Measurements from ENCODE around the gene ECHDC1.
"Not testable (repeated sequence)": the region's sequence is repeated elsewhere in the genome, so short reads cannot be mapped to it uniquely, and the experiment has no call there.

ECHDC1 gene

DNA sequence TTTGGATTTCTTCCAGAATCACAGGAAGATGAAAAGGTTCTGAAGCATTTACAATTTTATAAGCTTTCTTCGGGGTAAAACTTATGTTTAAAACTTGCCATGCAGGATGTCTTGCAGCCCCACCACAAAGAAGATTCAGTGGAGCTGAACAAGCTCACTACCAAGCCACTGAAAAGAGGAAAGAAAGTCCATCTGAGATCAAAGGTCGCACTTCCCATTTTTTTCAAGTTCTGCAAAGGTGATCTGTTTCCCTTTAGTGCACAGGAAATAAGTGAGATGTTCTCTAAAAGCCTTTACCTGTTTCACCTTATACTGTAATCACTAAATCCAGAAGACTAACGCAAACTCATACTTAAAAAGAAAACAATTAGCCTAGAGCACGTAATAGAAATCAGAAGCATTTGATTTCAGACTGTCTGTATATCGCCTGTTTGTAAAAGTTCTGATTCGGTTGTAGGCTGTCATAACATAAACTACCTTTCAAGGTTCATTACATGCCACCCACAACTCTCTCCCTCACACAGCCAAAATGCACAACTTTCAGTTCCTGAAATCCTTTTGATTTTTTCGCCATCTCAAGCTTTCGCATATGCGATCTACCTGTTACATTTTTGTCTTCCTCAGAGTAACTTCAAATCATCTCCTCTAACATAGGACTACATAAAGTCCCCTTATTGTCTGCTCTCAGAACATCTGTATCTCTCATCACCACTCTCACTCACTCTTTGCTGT lies 1.8 kb downstream of the ECHDC1 start:
- no peak for DNase-seq

DNA sequence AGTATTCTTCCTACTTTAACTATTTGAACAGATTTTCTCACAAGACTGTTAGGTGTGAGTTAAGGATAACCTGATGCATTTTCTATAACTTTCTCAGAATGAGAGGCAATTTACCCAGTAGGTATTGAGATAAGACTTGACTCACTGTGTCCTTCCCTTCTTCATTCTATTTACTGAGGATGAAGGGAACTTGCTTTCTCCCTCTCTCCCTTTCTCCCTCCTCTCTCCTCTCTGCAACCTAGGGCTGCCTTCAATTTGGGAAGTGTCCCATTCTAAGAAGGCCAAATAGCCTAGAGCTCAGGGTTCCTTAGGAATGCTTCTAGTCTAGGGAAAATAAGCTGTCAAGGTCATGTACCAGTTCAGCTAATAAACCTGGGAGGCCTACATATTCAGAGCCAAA lies 3.2 kb downstream of the ECHDC1 start:
- no peak for DNase-seq

DNA sequence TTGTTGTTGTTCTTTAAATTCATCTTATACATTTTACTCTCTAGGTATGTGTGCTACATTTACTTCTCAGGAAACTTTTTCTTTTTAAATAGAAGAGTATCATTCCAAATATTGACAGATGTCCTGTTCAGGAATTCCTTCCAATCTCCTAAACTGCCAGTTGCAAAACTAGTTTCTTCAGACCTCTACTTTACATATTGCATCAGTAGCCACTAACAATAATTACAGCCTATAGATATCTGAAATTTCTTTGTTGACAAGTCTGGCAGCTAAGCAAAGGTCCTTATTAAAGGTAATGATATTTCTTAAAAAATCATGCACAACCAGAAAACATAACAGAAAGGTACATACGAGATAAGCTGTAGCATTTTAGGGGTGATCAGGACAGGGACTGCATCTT lies 4.5 kb downstream of the ECHDC1 start:
- no peak for DNase-seq

DNA sequence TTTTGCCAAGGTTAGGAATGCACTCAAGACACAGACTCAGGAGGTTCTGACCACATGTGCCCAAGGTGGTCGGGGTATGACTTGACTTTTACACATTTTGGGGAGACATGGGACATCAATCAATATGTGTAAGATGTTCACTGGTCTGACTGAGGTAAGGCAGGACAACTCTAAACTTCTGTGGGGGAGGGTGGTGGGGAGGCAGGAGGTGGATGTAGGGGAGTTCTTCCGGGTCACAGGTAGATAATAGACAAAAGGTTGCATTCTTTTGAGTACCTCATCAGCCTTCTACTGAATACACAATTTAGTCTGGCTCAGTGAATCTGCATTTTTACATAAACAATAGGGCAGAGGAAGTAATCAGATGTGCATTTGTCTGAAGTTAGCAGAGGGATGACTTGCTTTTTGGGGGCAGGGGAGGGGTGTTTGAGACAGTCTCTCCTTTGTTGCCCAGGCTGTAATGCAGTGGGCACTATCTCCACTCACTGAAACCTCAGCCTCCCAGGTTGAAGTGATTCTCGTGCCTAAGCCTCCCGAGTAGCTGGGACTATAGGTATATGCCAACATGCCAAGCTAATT lies 10.9 kb downstream of the ECHDC1 start:
- DNase-seq, result no peak

DNA sequence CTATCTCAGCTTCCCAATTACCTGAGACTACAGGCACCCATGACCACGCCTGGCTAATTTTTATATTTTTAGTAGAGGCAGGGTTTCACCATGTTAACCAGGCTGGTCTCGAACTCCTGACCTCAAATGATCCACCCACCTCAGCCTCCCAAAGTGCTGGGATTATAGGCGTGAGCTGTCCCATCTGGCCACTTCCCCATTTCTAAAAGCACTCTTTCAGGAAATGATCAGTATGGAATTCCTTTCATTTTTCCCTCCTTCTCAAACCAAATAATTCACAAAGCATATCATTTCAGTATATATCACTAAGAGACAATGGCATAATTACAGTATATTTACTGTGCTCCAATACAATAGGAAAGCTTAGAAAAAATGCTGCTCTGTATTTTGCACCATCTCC lies 12.2 kb downstream of the ECHDC1 start:
- not testable (repeated sequence) for DNase-seq

DNA sequence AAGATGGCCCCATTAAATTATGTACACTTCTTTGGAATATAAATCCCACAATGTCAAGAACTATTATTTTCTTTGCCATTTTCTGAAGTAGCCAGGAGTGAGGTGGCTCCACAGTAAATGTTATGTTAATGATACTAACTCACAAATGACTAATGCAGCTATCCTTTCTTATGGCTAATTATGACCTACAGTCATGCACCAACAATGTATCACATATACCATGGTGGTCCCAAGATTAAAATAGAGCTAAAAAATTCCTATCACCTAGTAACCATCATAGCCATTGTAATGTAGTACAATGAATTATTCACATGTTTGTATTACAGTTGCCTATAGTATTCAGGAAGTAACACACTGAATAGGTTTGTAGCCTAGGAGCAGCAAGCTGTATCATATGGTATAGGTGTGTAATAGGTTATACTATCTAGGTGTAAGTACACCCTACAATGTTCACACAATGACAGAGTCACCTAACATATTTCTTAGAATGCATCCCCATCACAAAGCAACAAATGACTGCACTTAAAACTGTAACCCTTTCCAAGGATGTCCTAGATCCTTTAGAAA lies 15.3 kb downstream of the ECHDC1 start:
- no peak for DNase-seq

DNA sequence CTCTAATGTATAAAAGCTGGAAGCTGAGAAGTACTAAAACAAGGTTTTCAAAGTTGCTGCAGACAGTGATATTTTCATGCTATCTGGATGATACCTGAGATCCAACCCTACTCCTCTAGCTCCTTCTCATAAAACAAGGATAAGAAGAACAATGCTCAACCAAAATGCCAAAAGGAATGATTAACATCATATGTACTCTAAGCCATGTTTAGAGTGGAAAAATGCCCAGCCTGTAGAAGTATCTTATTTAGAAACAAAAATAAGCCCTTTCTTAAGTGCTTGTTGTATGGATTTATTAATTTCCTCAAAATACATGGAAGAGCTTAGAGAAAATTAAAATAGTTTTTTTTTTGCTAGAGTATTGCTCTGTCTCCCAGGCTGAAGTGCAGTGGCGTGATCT lies 23.7 kb downstream of the ECHDC1 start:
- DNase-seq, result no peak

DNA sequence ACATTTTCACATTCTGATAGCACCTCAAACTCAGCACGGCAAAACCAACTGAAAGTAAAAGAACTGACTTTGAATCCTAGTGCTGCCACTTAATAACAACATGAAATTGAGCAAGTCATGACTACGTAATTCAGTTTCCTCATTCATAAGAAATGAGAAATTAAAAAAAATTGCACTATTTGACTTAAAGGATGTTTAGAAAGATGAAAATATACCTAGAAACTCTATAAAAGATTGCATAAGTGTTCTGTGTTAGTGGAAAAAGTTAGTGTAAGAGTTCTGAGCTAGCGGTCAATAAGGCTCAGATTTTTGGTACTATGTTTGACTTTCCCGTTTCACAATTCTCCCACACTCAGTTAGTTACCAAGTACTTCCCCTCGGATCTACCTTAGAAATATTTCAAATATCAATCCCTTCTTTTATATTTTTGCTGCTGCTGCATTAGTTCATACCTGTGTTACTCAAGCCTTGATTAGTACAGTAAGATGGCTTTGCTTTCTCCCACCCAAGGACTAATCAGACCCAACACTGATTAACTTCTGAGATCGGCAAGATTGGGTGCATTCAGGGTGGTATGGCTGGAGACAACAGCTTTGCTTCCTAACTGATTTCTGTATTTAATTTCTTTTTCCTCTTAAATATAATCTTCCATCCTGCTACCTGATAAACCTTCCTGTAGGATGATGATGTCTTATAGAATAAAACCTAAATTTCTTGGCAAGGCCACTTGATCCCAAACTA lies 25.9 kb downstream of the ECHDC1 start:
- DNase-seq, result no peak

DNA sequence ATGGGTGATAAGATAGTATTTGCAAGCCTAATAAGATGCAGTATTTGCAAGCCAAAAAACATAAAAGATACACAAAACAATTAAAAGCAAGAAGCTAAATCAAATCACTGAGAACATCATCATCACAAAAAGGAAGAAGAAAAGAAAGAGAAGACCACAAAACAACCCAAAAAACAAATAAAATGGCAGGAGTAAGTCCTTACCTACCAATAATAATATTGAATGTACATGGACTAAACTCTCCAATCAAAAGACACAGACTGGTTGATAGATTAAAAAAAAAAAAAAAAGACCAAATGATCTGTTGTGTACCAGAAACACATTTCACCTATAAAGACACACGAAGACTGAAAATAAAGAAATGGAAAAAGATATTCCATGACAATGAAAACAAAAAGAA lies 37.7 kb downstream of the ECHDC1 start:
- DNase-seq, result no peak

DNA sequence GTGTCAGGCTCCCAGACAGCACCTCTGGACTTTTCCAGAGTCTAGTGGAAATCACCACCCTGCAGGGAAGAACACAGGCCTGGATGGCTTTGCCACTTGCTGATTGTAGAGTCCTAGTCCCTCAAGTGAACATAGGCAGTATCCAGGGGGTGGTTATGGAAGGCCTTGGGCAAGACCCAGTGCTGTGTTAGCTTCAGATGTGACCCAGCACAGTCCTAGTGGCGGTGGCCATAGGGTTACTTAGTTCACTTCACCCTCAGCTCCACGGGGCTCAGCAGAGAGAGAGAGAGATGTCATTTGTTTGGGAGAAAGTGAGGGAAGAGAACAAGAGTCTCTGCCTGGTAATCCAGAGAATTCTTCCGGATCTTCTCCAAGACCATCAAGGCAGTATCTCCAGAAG lies 39.5 kb downstream of the ECHDC1 start:
- no peak for DNase-seq

DNA sequence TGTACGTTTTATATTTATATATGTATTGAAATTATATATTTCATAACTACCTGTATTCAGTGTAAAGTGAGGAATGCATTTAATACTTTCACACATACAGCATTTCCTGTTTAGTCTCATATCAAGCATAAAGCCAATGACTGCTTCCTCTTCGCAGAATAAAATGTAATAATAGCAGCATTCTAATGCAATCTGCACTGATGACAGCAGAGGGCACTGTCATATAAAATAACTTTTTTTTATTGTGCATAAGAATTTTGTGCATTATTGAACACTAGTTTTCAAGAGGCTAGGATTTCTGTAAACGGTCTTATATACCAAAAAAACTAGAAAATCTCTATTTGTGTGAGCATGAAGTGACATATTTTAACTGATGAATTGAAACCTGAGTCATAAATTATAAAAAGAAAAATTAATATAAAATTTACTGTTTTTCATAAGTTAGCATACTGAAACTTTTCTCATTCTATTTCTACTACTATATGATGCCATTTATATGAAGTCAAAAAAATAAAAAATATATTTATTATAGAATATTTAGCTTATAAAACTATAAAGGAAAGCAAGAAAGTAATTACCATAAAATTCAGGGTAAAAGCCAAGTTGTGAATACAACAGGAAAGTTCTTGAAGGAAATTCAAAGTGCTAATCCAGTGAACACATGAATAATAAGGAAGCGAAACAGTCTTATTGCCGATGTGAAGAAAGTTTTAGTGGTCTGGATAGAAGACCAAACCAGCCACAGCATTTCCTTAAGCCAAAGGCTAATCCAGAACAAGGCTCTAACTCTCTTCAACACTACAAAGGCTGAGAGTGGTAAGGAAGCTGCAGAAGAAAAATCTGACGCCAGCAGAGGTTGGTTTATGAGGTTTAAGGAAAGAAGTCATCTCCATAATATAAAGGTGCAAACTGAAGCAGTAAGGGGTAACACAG lies 40.4 kb downstream of the ECHDC1 start:
- no peak for DNase-seq

DNA sequence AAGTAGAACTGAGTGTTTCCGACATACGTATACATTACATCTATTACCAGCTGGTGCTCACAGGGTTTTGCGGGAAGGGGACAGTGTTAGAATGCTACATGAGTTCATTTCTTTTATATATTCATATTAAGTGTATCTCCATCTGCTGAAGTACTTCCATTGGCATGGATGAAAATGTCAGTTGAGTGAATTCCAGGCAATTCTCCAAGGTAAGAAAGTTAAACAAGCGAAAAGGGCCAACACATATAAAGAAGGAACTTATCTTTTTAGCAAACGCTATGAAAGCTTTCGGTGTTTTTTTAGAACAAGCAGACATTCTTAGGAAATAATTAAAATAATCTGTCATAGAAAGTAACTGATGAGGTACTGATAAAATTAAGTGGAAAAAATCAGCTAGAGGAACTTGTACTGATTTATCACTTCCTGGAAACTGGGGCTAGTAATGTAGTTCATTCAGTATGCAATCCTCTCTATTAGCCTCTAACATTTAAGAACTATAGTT lies 42.2 kb downstream of the ECHDC1 start:
- no peak for DNase-seq

DNA sequence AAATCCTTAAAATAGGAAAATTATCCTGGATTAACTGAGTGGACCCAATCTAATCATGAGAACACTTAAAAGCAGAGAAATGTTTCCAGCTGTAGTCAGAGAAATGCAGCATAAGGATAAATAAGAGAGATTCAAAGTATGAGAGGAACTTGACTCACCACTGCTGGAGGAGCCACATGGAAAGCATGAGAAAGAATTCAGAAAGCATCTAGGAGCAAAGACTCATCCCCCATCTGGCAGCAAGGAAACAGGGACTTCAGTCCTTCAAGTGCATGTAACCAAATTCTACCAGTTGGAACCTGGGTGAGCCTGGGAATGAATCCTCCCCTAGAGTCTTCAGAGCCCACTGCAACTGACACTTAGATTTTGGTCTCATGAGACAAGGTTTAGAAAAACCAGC lies 43.0 kb downstream of the ECHDC1 start:
- no peak for DNase-seq

DNA sequence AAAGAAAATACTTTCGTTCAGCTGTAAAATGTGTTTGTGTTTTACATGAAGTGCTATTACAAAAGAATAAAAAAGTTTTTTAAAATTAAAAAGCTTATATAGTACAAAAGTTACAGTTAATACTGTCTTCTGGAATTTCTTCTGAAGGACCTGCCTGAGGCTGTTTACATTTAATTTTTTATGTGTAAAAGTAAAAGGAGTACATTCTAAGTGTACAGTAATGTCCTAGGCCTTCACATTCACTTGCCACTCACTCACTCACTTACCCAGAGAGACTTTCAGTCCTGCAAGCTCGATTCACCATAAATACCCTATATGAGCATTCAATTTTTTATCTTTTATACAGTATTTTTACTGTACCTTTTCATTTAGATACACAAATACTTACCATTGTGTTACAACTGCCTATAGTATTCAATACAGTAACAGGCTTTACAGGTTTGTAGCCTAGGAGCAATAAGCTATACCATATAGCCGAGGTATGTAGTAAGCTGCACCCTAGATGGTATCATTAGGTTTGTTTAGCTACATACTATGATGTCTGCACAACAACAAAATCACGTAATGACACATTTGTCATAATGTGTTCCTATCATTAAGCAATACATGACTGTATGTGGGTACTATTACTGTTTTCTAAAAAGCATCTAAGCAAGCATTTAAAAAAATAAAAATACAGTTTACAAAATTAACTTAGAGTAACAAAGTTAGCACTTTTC lies 43.7 kb downstream of the ECHDC1 start:
- DNase-seq, result no peak

DNA sequence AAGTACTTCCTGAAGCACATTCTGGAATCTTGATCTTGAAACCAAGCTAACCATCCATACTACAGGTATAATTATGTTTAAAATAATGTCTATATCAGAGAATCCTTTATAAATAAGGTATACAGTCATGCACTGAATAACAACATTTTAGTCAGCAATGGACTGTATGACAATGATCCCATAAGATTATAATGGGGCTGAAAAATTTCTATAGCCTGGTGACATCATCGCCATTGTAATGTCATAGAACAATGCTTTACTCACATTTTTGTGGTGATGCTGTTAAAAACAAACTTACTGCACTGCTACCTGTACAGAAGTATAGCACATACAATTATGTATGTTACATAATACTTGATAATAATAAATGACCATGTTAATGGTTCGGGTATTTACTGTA lies 44.9 kb downstream of the ECHDC1 start:
- no peak for DNase-seq

DNA sequence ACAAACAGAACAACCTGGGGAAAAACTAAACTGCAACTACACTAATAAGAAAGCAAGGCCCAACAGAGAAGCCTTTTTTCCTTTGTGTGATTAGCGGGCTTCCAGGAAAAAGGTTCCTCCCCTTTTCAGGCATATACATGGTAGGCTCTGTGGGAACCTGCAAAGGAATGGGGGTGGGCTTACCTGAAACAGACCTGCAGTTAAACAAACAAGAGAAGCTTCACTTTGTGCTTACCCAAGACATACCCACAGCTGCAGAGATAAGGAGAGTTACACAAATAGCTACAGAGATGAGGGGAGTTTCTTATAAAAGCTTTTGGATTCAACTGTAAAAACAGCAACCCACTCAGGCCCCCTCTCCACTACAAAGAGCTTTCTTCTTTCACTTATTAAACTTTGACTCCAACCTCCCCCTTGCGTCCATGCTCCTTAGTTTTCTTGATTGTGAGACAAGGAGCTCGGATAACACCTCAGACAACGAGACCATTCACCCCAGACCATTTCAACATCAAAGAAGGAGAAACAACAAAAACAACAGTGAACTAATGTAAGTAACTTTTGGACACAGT lies 45.8 kb downstream of the ECHDC1 start:
- no peak for DNase-seq

DNA sequence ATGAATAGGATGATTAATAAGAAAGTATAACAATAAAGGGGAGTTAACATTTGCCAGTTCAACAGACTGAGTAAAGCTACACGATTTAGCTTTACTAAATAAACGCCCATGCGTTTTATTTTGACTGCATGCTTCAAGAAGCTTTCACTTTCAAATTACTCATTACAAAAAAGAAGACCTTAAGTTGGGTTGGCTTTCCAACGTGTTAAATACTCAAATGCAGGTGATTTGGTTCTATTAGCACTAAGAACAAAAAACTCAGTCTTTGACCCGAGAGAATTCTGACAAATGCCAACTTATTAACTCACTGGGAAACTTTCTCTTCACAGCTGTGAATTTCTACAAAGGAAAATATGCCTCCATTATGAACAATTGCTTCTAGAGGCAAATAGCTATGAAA lies 51.9 kb downstream of the ECHDC1 start:
- no peak for DNase-seq

DNA sequence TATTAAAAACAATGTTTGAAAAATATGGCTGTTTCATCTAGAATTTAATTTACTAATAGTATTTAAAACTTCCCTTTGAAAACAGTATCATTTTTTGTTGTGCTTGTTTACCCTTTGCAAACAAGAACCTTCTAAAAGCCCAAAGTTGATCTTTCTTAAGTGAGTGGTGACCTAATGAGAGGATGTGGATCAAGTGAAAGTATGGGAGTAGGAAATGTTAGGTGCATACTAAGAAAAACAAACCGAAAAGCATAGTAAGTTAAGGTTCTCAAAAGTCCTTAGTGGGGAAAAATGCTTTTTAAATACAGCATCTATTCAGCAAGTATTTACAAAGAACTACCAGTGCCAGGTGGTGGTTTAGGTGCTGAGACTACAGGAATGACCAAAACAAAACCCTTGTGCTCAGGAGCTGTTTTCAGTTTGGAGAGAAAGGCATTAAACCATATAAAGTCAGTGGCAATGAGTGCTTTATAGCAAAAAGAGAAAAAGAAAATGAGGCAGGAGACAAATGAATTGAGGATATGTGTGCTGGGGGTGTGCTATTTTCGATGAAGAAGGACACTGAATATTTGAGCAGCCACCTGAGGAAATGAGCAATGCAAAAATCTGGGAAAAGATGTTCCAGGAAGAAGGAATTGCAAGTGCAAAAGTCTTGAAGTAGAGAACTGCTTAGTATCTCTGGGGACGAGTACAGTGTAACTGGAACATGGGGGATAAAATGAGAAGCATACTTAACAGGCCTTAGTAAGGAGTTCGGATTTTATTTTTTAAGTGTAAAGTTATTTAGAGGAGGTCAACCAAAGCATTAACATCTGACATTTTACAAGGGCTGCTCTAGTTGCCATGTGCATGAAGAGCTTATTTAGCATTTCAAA lies 52.8 kb downstream of the ECHDC1 start:
- DNase-seq, result no peak

DNA sequence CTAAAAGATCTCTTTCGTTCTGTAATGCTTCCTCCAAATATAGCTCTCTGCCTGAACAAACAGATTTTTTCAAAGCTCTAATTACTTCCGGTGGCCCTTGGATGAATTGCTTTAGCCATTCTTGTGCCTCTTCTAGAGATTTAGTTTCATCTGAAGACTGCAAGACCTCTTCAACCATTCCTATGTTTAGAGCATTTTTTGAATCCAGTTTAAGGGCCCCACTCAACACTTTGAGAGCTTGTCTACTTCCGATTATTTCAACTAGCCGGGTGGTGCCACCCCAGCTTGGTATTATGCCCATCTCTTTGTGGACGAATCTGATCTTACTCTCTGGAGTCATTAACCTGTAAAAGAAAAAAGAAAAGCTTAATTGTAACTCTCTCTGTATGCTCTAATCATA lies 53.5 kb downstream of the ECHDC1 start:
- DNase-seq, result no peak

DNA sequence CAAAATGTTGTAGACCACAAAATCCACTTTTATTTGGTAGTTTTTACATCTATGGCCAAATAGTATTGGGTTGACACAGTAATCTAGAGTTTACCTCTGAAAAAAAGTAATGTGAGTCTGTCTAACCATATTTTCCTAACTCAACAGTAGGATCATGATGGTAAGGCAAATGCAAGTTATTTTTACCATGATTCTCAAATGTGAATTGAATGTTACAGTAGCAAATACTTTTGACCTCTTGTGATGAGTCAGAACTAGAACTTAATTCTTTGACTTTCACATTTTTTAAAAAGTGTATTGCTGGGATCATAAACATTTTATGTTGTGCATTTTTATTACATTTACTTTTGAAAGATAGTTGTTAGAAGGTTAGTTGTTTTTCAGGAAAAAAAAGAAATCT lies 54.7 kb downstream of the ECHDC1 start:
- DNase-seq, result no peak

DNA sequence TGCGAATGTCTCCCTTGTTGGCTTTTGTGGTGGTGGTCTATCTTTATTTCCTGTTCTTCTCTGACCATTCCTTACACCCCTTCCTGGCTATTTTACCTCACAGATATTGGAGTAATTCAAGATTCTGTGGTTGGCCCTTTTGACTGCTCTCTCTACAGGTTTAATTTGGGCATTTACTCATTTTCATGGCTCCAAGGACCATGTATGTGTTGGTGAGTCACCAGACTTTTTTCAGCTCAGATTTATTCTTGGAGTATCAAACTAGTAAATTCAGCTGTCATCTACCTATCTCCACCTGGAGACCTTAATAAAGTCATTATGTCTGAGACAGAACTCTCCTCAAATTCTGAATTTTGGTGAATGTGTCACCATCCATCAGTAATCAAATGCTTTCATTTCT lies 61.2 kb downstream of the ECHDC1 start:
- no peak for DNase-seq
